ENCODE measurements around the gene SLC25A21. TPM values are rescaled to one million over a fixed set of nuclear protein-coding genes. Genes with fewer than 3 reads are reported as not detected.

SLC25A21 gene
- total RNA-seq, 1 experiment from 2014 or later = 7.1 TPM

DNA sequence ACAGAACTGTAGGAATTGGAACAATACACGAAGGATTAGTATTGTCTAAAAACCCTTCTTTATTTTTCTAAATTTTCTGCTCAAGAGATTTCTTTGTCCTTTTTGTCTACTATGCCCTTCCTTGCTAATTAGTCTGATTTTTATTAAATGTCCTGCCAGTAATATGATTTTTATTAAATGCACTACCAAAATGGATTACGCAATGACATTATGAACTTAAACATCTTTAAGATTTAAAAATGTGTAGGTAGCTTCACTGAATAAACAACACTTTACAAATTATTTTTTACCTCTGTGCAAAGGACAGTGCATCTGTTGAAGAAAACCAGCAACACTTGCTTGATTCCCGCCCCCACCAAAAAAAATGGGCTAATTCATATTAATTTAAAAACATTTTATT is 519.0 kb downstream of the SLC25A21 start:
- Mint-ChIP-seq H3K27me3 (ENCODE audit: low read depth) (peaks cover 100% of the 10 kb centered on the region), H3K4me1 (peaks cover 4 to 34% of the 10 kb centered on the region in 2 experiments), H3K9me3 (peaks cover 0 to 10% of the 10 kb centered on the region in 2 experiments; a peak in 1 of 5 replicates), H3K4me3 (no peak overlapping the region), H3K36me3 (ENCODE audit: insufficient read depth in 1 of 3, low read depth in 3 of 3) (no peaks in the 10 kb centered on the region; a peak in 1 of 7 replicates), H3K27ac (no peak overlapping the region)
- H3K18ac ChIP-seq (ENCODE audit: insufficient read length, low read depth, low read length) = no peak overlapping the region
- no peaks in the 10 kb centered on the region for H3K79me1 ChIP-seq (ENCODE audit: insufficient read depth, low read depth, low read length, poor library complexity, severe bottlenecking)
- no peak overlapping the region for H3K14ac ChIP-seq (ENCODE audit: insufficient read depth, low read length)
- H4K8ac ChIP-seq (replicated peaks; ENCODE audit: insufficient read length, low read depth, low read length) = no peak overlapping the region
- no peak overlapping the region for H2BK15ac ChIP-seq (ENCODE audit: low read depth, low read length)
- H3K79me2 ChIP-seq (ENCODE audit: insufficient read depth, low read length) = no peaks in the 10 kb centered on the region
- no peak for DNase-seq
- no peak overlapping the region for H2BK20ac ChIP-seq (ENCODE audit: low read depth, low read length, poor library complexity, severe bottlenecking)
- H4K91ac ChIP-seq (ENCODE audit: insufficient read length, low read depth, low read length) = no peak overlapping the region
- no peak overlapping the region for H2BK12ac ChIP-seq (ENCODE audit: insufficient read length, low read depth, low read length)
- H3T11ph ChIP-seq (ENCODE audit: low read length) = no peak overlapping the region
- peaks cover under 1% of the 10 kb centered on the region for H3K23me2 ChIP-seq (ENCODE audit: insufficient read length, low read depth, low read length, poor library complexity, severe bottlenecking)
- no CpG with 5 or more reads among the region's 3 CpGs for WGBS (ENCODE audit: extremely low coverage, insufficient read length, low lambda C conversion rate)
- H3K27ac ChIP-seq (ENCODE audit: insufficient read length, low read depth, low read length) = no peak overlapping the region
- H4K20me1 ChIP-seq (ENCODE audit: control insufficient read depth, insufficient read depth, insufficient read length) = no peaks in the 10 kb centered on the region
- H2AFZ ChIP-seq (ENCODE audit: low read length) = no peak overlapping the region
- H4K5ac ChIP-seq (ENCODE audit: insufficient read length, low read depth, low read length) = no peak overlapping the region
- no peaks in the 10 kb centered on the region for H3K9me3 ChIP-seq (ENCODE audit: control insufficient read depth, low read depth, low read length)
- no peak overlapping the region for H2AK5ac ChIP-seq (ENCODE audit: insufficient read length, low read length)
- no peak overlapping the region for H3K4ac ChIP-seq (ENCODE audit: low read depth, low read length)
- H3K23ac ChIP-seq (ENCODE audit: insufficient read length, low read depth, low read length) = no peak overlapping the region
- H3K9ac ChIP-seq (ENCODE audit: extremely low read depth, insufficient read length, low read length) = no peak overlapping the region
- H2BK5ac ChIP-seq (ENCODE audit: insufficient read length, low read length) = no peak overlapping the region
- H3K27me3 ChIP-seq (ENCODE audit: insufficient read depth, low read length) = peaks cover 93% of the 10 kb centered on the region
- H3K4me1 ChIP-seq (ENCODE audit: insufficient read depth, low read length) = no peaks in the 10 kb centered on the region
- H3K4me2 ChIP-seq (ENCODE audit: insufficient read depth, insufficient read length, low read length) = no peak overlapping the region
- H3K56ac ChIP-seq (ENCODE audit: insufficient read length, low read depth, low read length) = no peak overlapping the region
- no peak overlapping the region for H2BK120ac ChIP-seq (ENCODE audit: low read depth, low read length, poor library complexity, severe bottlenecking)
- TF ChIP-seq, protein P1, sequence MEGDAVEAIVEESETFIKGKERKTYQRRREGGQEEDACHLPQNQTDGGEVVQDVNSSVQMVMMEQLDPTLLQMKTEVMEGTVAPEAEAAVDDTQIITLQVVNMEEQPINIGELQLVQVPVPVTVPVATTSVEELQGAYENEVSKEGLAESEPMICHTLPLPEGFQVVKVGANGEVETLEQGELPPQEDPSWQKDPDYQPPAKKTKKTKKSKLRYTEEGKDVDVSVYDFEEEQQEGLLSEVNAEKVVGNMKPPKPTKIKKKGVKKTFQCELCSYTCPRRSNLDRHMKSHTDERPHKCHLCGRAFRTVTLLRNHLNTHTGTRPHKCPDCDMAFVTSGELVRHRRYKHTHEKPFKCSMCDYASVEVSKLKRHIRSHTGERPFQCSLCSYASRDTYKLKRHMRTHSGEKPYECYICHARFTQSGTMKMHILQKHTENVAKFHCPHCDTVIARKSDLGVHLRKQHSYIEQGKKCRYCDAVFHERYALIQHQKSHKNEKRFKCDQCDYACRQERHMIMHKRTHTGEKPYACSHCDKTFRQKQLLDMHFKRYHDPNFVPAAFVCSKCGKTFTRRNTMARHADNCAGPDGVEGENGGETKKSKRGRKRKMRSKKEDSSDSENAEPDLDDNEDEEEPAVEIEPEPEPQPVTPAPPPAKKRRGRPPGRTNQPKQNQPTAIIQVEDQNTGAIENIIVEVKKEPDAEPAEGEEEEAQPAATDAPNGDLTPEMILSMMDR (conservative IDR thresholded peaks at IDR 0.05) = no peak

Measured in H9 (cell line).